ENCODE data around the gene KRT8.
A peak's percentile ranks its signal among the peaks of the same experiment; 100 is the strongest.

The KRT8 gene

DNA sequence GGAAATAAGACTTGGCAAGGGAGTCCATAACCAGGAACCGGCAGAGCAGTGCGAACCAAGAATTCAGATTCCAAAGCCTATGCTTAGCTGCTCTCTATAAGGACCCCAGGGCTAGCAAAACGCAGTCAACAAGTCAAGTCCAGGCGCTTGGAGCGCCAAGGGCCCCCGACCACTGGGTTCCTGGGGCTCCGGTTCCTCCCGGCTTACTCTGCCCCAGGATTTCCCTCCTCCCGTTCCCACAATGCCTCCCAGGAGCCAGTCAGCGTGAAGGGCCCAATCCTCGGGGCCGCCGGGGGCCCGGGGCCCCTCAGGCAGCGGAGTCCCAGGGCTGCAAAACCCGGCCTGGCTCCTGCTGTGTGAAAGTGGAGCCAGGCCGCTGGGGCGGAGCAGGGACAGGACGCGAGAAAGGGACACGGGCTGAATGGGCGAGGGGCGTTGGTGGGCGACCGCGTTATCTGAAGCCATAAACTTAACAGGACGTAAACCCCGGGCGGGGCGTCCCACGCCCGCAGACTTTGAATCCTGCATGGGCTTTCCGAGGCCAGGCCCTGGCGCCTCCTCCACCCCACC is 1.5 kb downstream of the KRT8 start:
- TF ChIP-seq, protein P1, sequence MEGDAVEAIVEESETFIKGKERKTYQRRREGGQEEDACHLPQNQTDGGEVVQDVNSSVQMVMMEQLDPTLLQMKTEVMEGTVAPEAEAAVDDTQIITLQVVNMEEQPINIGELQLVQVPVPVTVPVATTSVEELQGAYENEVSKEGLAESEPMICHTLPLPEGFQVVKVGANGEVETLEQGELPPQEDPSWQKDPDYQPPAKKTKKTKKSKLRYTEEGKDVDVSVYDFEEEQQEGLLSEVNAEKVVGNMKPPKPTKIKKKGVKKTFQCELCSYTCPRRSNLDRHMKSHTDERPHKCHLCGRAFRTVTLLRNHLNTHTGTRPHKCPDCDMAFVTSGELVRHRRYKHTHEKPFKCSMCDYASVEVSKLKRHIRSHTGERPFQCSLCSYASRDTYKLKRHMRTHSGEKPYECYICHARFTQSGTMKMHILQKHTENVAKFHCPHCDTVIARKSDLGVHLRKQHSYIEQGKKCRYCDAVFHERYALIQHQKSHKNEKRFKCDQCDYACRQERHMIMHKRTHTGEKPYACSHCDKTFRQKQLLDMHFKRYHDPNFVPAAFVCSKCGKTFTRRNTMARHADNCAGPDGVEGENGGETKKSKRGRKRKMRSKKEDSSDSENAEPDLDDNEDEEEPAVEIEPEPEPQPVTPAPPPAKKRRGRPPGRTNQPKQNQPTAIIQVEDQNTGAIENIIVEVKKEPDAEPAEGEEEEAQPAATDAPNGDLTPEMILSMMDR (conservative IDR thresholded peaks at IDR 0.05; ENCODE audit: control insufficient read depth, insufficient read depth, low read depth, low read length), result no peak
- DNase-seq (ENCODE audit: low read depth), result peak; percentile 59
- H3K4me3 ChIP-seq (ENCODE audit: control insufficient read depth, low read depth, low read length), result peak overlapping the region; percentile 36

DNA sequence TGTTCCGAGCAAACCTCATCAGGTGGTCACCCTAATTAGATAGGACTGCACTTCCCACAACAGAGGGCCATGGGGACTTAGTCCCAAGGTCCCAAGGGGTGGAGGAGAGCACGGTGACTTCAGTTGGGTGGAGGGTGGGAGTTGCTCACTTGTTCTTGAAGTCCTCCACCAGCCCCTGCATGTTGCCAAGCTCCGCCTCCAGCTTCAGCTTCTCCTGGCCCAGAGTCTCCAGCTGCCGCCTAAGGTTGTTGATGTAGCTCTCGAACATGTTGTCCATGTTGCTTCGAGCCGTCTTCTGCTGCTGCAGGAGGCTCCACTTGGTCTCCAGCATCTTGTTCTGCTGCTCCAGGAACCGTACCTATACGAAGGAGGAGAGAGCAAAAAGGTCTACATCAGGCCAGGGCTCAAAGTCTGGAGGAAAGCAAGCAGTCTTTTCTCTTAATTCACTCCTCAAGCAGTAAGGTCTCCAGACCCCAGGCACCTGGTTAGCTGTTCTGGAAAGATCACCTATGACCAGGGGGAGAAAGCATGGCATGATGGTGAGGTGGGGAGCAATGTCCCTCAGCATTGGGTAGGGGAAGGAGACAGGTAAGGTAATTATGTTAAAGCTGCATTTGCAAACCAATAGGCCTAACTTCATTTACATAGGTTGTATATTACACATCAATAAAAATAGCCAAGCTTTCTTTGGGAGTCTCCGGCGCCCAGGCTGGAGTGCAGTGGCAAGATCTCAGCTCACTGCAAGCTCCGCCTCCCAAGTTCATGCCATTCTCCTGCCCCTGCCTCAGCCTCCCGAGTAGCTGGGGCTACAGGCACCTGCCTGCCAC is 2.9 kb downstream of the KRT8 start:
- DNase-seq (ENCODE audit: low read depth), result no peak
- H3K4me3 ChIP-seq (ENCODE audit: control insufficient read depth, low read depth, low read length), result no peak overlapping the region
- TF ChIP-seq, protein P1 (conservative IDR thresholded peaks at IDR 0.05; ENCODE audit: control insufficient read depth, insufficient read depth, low read depth, low read length), result no peak

DNA sequence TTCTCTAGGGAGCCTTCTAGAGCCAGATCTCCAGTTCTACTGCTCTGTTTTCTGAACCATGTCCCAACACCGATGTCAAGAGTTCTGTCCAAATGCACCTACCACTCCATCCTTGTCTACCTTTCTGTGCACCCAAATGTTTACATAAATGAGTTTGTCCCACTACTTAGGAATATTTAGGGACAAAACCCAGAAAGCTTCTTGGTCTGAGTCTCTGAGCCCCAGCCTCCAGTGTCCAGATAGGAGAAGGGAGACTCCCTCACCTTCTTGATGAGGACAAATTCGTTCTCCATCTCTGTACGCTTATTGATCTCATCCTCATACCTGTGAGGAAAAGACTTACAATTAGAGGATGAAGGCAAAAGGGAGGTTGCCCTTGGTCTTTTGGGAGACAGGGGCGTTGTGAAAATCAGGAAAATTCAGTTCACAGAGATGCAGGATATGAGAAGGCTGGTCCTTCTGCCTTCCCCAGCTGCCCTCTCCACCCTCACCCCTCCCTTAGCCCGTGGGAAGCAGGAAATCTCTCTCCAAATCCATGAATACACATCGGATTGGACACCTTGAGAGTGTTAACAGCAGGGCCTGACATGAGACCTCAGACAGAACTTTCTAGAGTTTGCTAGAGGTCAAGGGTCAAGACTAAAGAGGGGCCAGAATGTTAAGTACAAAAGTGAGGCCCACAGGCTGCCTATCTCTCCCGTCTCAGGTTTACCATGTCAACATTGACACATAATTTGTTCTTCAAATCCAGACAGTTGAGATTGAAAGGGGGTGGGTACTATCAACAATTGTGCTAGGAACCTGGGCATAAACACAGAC is 3.8 kb downstream of the KRT8 start:
- H3K4me3 ChIP-seq (ENCODE audit: control insufficient read depth, low read depth, low read length), result no peak overlapping the region
- TF ChIP-seq, protein P1 (conservative IDR thresholded peaks at IDR 0.05; ENCODE audit: control insufficient read depth, insufficient read depth, low read depth, low read length), result no peak
- no peak for DNase-seq (ENCODE audit: low read depth)

DNA sequence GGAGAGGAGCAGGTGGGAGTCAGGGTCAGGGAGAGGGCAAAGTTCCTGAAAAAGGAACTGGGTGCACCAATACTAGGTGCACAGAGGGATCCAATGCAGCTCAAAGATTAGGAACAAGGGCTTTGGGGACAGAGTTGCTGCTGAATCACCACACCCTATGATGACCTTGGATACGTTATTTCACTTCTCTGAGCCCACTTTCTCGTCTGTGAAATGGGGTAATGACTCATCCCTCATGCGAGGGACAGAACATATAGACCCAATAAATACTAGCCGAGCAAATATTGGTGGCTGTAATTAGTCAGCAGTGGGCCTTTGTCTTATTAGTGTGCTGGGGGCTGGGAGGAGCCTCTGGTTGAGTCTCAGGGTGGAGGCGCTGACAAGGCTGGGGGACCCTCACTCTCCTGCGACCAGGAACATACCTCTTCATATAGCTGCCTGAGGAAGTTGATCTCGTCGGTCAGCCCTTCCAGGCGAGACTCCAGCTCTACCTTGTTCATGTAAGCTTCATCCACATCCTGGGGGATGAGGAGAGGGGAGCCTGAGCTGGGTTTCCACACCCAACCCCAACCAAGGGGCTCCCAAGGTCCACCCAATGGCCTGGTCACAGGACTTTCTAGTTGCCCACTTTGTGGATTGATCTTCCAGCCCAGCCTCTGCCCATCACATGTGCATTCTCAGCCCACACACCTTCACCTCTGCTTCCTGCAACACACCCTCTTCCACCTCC is 4.5 kb downstream of the KRT8 start:
- TF ChIP-seq, protein P1 (conservative IDR thresholded peaks at IDR 0.05; ENCODE audit: control insufficient read depth, insufficient read depth, low read depth, low read length), result no peak
- H3K4me3 ChIP-seq (ENCODE audit: control insufficient read depth, low read depth, low read length), result no peak overlapping the region
- DNase-seq (ENCODE audit: low read depth), result no peak

DNA sequence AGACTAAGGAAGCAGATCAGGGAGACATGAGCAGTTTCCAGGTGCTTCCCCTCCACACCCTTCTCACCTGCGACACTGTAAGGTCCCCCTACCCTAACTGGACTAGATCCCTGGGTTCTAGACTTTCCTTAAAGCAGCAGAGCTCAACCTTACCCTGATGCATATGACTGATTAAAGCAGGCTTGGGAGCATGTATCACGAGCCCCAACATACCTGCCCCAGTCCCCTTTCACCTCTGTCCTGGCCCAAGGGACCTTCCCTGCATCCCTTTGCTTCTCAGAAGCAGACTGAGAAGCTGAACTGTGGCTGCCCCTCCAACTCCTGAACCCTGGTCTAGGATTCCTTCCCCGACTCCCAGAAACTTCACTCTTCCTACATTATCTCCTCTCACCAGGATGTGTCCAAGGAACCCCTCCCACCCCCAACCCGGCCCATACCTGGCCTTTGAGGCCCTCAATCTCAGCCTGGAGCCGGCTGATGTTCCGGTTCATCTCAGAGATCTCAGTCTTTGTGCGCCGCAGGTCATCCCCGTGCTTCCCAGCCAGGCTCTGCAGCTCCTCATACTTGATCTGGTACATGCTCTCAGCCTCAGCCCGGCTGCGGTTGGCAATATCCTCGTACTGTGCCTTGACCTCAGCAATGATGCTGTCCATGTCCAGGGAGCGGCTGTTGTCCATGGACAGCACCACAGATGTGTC is 5.4 kb downstream of the KRT8 start:
- no peak for DNase-seq (ENCODE audit: low read depth)
- TF ChIP-seq, protein P1 (conservative IDR thresholded peaks at IDR 0.05; ENCODE audit: control insufficient read depth, insufficient read depth, low read depth, low read length), result no peak

More for the DNA sequence above, 5.4 kb downstream of the KRT8 start:
- no peak overlapping the region for H3K4me3 ChIP-seq (ENCODE audit: control insufficient read depth, low read depth, low read length)

All from fibroblast of mammary gland (primary cell).